OCI-LY1 (cell line): ENCODE measurements around the gene CFAP77.

Experiments used
- H2AFZ ChIP-seq: fragments of 200-600 bp; sonication (generic), shearing (Covaris generic); 2 replicates; pipeline ENCODE4 v1.6.0; 2014; ENCODE audit warnings: antibody characterized with exemption, mild to moderate bottlenecking, low read length
- H3F3A ChIP-seq: fragments of 200-600 bp; sonication (generic), shearing (Covaris generic); 2 replicates; pipeline ENCODE4 v1.6.0; 2014; ENCODE audit warnings: mild to moderate bottlenecking, antibody characterized with exemption, low read length, moderate library complexity; ENCODE audit not compliant: insufficient read depth
- H3K27ac ChIP-seq: fragments of 200-600 bp; sonication (generic); 2 replicates; pipeline ENCODE4 v1.5.1; 2014; ENCODE audit warnings: low read length, mixed run types, mild to moderate bottlenecking, low read depth; ENCODE audit not compliant: poor library complexity, severe bottlenecking
- H3K27me3 ChIP-seq: fragments of 200-600 bp; sonication (generic); 2 replicates; pipeline ENCODE4 v1.6.0; 2014; ENCODE audit warnings: antibody characterized with exemption, mild to moderate bottlenecking, low read length, moderate library complexity; ENCODE audit not compliant: insufficient read depth
- H3K36me3 ChIP-seq: fragments of 200-600 bp; sonication (generic); 2 replicates; pipeline ENCODE4 v1.6.1; 2014; ENCODE audit warnings: mild to moderate bottlenecking, antibody characterized with exemption, low read length, moderate library complexity, mixed read lengths; ENCODE audit not compliant: insufficient read depth
- H3K4me1 ChIP-seq: fragments of 200-600 bp; sonication (generic); 2 replicates; pipeline ENCODE4 v1.5.1; 2014; ENCODE audit warnings: mild to moderate bottlenecking, low read length, moderate library complexity; ENCODE audit not compliant: insufficient read depth, severe bottlenecking
- H3K4me2 ChIP-seq: fragments of 200-600 bp; sonication (generic), shearing (Covaris generic); 2 replicates; pipeline ENCODE4 v1.6.1; 2014; ENCODE audit warnings: low read length
- H3K4me3 ChIP-seq: fragments of 200-600 bp; sonication (generic); 2 replicates; pipeline ENCODE4 v1.5.1; 2014; ENCODE audit warnings: low read length, low read depth, mild to moderate bottlenecking, mixed read lengths; ENCODE audit not compliant: poor library complexity, severe bottlenecking
- H3K79me2 ChIP-seq: fragments of 200-600 bp; shearing (Covaris generic); 2 replicates; pipeline ENCODE4 v1.6.1; 2016; ENCODE audit warnings: mixed run types, low read length, mixed read lengths; ENCODE audit not compliant: insufficient read depth
- H3K9ac ChIP-seq: fragments of 200-600 bp; sonication (generic), shearing (Covaris generic); 2 replicates; pipeline ENCODE4 v1.6.1; 2014; ENCODE audit warnings: mild to moderate bottlenecking, low read length, mixed read lengths
- H3K9me2 ChIP-seq: fragments of 200-600 bp; sonication (generic), shearing (Covaris generic); 2 replicates; pipeline ENCODE4 v1.6.1; 2014; ENCODE audit warnings: low read depth, mild to moderate bottlenecking, low read length, mixed read lengths
- H3K9me3 ChIP-seq: fragments of 200-600 bp; shearing (Covaris generic); 2 replicates; pipeline ENCODE4 v1.6.1; 2014; ENCODE audit warnings: low read length, mixed read lengths
- H4K20me1 ChIP-seq: fragments of 200-600 bp; sonication (generic), shearing (Covaris generic); 2 replicates; pipeline ENCODE4 v1.6.0; 2016; ENCODE audit warnings: mild to moderate bottlenecking, low read length; ENCODE audit not compliant: insufficient read depth
- CTCF ChIP-seq: fragments of 200-600 bp; sonication (generic), shearing (Covaris generic); IDR thresholded peaks from 2 replicates; pipeline ENCODE4 v1.5.1; 2017; ENCODE audit warnings: mild to moderate bottlenecking, antibody characterized with exemption, low read length, moderate library complexity, mixed read lengths
- EZH2 ChIP-seq: fragments of 200-600 bp; sonication (generic), shearing (Covaris generic); IDR thresholded peaks from 2 replicates; pipeline ENCODE4 v1.8.0; 2017; ENCODE audit warnings: borderline replicate concordance, mixed run types, mild to moderate bottlenecking, antibody characterized with exemption, low read length, moderate library complexity, mixed read lengths

Gene CFAP77

GRCh38 chr9:132584601-132585560 is 174.9 kb downstream of the CFAP77 start:
- H3K27me3 ChIP-seq, result no peaks in the 10 kb centered on the region

GRCh38 chr9:132585954-132586829 is 176.2 kb downstream of the CFAP77 start:
- H3K9ac ChIP-seq, result no peak overlapping the region
- no peak overlapping the region for H3K4me3 ChIP-seq
- H3K9me3 ChIP-seq, result no peaks in the 10 kb centered on the region
- H2AFZ ChIP-seq, result no peak overlapping the region
- H3K27ac ChIP-seq, result no peak overlapping the region
- no peak for TF ChIP-seq EZH2
- H3K27me3 ChIP-seq, result no peaks in the 10 kb centered on the region
- H3K4me1 ChIP-seq, result no peaks in the 10 kb centered on the region
- H4K20me1 ChIP-seq, result no peaks in the 10 kb centered on the region
- no peaks in the 10 kb centered on the region for H3K36me3 ChIP-seq
- no peaks in the 10 kb centered on the region for H3F3A ChIP-seq
- H3K4me2 ChIP-seq, result no peak overlapping the region
- no peaks in the 10 kb centered on the region for H3K79me2 ChIP-seq
- H3K9me2 ChIP-seq, result no peaks in the 10 kb centered on the region

More at GRCh38 chr9:132584601-132585560, 174.9 kb downstream of the CFAP77 start:
- Histone ChIP-seq H3K9me3 (no peaks in the 10 kb centered on the region), H2AFZ (no peak overlapping the region), H3K79me2 (no peaks in the 10 kb centered on the region), H3K4me3 (no peak overlapping the region), H3K9ac (no peak overlapping the region), H3K27ac (no peak overlapping the region), H4K20me1 (no peaks in the 10 kb centered on the region), H3K9me2 (no peaks in the 10 kb centered on the region), H3F3A (no peaks in the 10 kb centered on the region), H3K36me3 (no peaks in the 10 kb centered on the region), H3K4me2 (no peak overlapping the region), H3K4me1 (no peaks in the 10 kb centered on the region)
- TF ChIP-seq CTCF (no peak), EZH2 (no peak)

GRCh38 chr9:132586830-132587591 is 177.0 kb downstream of the CFAP77 start:
- Histone ChIP-seq H3K27ac (no peak overlapping the region), H3K9me2 (no peaks in the 10 kb centered on the region), H3K79me2 (no peaks in the 10 kb centered on the region), H3K9ac (no peak overlapping the region), H2AFZ (no peak overlapping the region), H3K4me3 (no peak overlapping the region), H4K20me1 (no peaks in the 10 kb centered on the region), H3F3A (no peaks in the 10 kb centered on the region), H3K4me2 (no peak overlapping the region), H3K27me3 (no peaks in the 10 kb centered on the region), H3K36me3 (no peaks in the 10 kb centered on the region), H3K9me3 (no peaks in the 10 kb centered on the region), H3K4me1 (no peaks in the 10 kb centered on the region)
- no peak for TF ChIP-seq CTCF
- no peak for TF ChIP-seq EZH2
